Neutrophil (primary cell): ENCODE results near the gene MANF.
"Not testable (repeated sequence)": the region's sequence is repeated elsewhere in the genome, so short reads cannot be mapped to it uniquely, and the experiment has no call there.

Source experiments
- H3K27ac ChIP-seq: fragments of 200-600 bp; sonication (generic); 2 replicates; pipeline ENCODE4 v1.5.1; 2016; ENCODE audit warnings: mild to moderate bottlenecking, moderate library complexity
- H3K27me3 ChIP-seq: fragments of 200-600 bp; sonication (generic); 2 replicates; pipeline ENCODE4 v1.6.0; 2016; ENCODE audit warnings: mild to moderate bottlenecking
- H3K36me3 ChIP-seq: fragments of 200-600 bp; sonication (generic); 2 replicates; pipeline ENCODE4 v1.5.1; 2017
- H3K4me1 ChIP-seq, 2 experiments: fragments of 200-600 bp in 1 of 2; sonication (generic) in 1 of 2; 1 replicate in 1 of 2; 2 replicates in 1 of 2; pipeline versions ENCODE4 v1.5.1 to v1.6.1; 2013 to 2016; ENCODE audit warnings: low read depth in 1 of 2, low read length in 1 of 2, mild to moderate bottlenecking in 1 of 2, moderate library complexity in 1 of 2; ENCODE audit not compliant: control insufficient read depth in 1 of 2, insufficient read depth in 1 of 2
- H3K4me3 ChIP-seq, 2 experiments: fragments of 200-600 bp in 1 of 2; sonication (generic) in 1 of 2; 1 replicate in 1 of 2; 2 replicates in 1 of 2; pipeline ENCODE4 v1.5.1; 2013 to 2016; ENCODE audit warnings: low read depth in 1 of 2, low read length in 1 of 2, mild to moderate bottlenecking in 1 of 2, moderate library complexity in 1 of 2
- H3K9me3 ChIP-seq: fragments of 200-600 bp; sonication (generic); 2 replicates; pipeline ENCODE4 v1.5.1; 2016
- CTCF ChIP-seq: fragments of 200-600 bp; sonication (generic); IDR thresholded peaks from 2 replicates; pipeline ENCODE4 v1.5.1; 2016; ENCODE audit warnings: antibody characterized with exemption

The MANF gene

GRCh38 chr3:51384055-51384725 is 901 bp upstream of the MANF start:
- H3K36me3 ChIP-seq, result peaks cover 9% of the 10 kb centered on the region
- TF ChIP-seq CTCF, result no peak
- H3K9me3 ChIP-seq, result no peaks in the 10 kb centered on the region
- H3K4me3 ChIP-seq, result peak overlapping the region; percentile 80 to 99
- peak overlapping the region; percentile 83 for H3K27ac ChIP-seq
- no peaks in the 10 kb centered on the region for H3K27me3 ChIP-seq
- H3K4me1 ChIP-seq, result peaks cover 30 to 35% of the 10 kb centered on the region in 2 experiments

- TF ChIP-seq CTCF, result no peak
- Histone ChIP-seq H3K36me3 (peaks cover 9% of the 10 kb centered on the region), H3K4me3 (peak overlapping the region; percentile 80 to 99), H3K27me3 (no peaks in the 10 kb centered on the region), H3K4me1 (peaks cover 40 to 41% of the 10 kb centered on the region in 2 experiments), H3K27ac (peak overlapping the region; percentile 83), H3K9me3 (no peaks in the 10 kb centered on the region)
Measured at GRCh38 chr3:51385621-51386091, 565 bp downstream of the MANF start.

GRCh38 chr3:51386159-51386851 is 1.2 kb downstream of the MANF start:
- peaks cover 9% of the 10 kb centered on the region for H3K36me3 ChIP-seq
- H3K4me3 ChIP-seq, result peak overlapping the region in 1 of 2 experiments; percentile 80
- H3K9me3 ChIP-seq, result no peaks in the 10 kb centered on the region
- H3K27ac ChIP-seq, result no peak overlapping the region
- H3K4me1 ChIP-seq, result peaks cover 43 to 44% of the 10 kb centered on the region in 2 experiments
- no peak for TF ChIP-seq CTCF
- H3K27me3 ChIP-seq, result no peaks in the 10 kb centered on the region

GRCh38 chr3:51386852-51387229 is 1.8 kb downstream of the MANF start:
- peaks cover 45 to 46% of the 10 kb centered on the region in 2 experiments for H3K4me1 ChIP-seq
- peaks cover 9% of the 10 kb centered on the region for H3K36me3 ChIP-seq
- TF ChIP-seq CTCF, result no peak
- no peaks in the 10 kb centered on the region for H3K9me3 ChIP-seq
- H3K27ac ChIP-seq, result no peak overlapping the region
- no peaks in the 10 kb centered on the region for H3K27me3 ChIP-seq
- no peak overlapping the region for H3K4me3 ChIP-seq

- peaks cover 47 to 51% of the 10 kb centered on the region in 2 experiments for H3K4me1 ChIP-seq
- H3K27me3 ChIP-seq, H3K4me3 ChIP-seq, H3K36me3 ChIP-seq, H3K27ac ChIP-seq, H3K9me3 ChIP-seq: not testable (repeated sequence)
Measured at GRCh38 chr3:51387281-51387680, 2.2 kb downstream of the MANF start.
